Brain microvascular endothelial cell (primary cell): ENCODE data around the gene CNNM4.

ENCODE experiments used
- DNase-seq: peaks from one replicate; pipeline ENCODE4 v3.0.0-alpha.2; 2020
- H3K27ac ChIP-seq: fragments of 250-450 bp; sonication (Bioruptor Pico); 2 replicates; pipeline ENCODE4 v1.5.1; 2020; ENCODE audit warnings: mild to moderate bottlenecking, moderate library complexity
- H3K27me3 ChIP-seq: fragments of 250-450 bp; sonication (Bioruptor Pico); replicated peaks from 2 replicates; pipeline ENCODE4 v1.5.1; 2020; ENCODE audit warnings: mild to moderate bottlenecking
- H3K36me3 ChIP-seq: fragments of 250-450 bp; sonication (Bioruptor Pico); replicated peaks from 2 replicates; pipeline ENCODE4 v1.5.1; 2020; ENCODE audit warnings: mild to moderate bottlenecking
- H3K4me3 ChIP-seq: 2 replicates; pipeline ENCODE4 v1.5.1; 2011; ENCODE audit warnings: low read depth, mild to moderate bottlenecking, control low read depth, low read length, moderate library complexity
- in situ Hi-C: cut with HindIII; loops from 2 replicates; pipeline ENCODE4 v1.10.0; 2017; ENCODE audit warnings: low sequenced_read_pairs, low pct_ligation_motif_present
- TF ChIP-seq, protein P1 (sequence below): IDR thresholded peaks from 2 replicates; pipeline ENCODE4 v1.5.1; 2011; ENCODE audit warnings: low read depth, mild to moderate bottlenecking, moderate library complexity, low read length, control low read depth, inconsistent platforms; ENCODE audit errors: missing control alignments

Gene CNNM4

GRCh38 chr2:96760036-96760985 lies at the start of gene CNNM4:
CNNM4 (plus strand) TSS chr2:96760902; CDS start chr2:96761000, 98 bp downstream.
- Histone ChIP-seq H3K27me3 (no peaks in the 10 kb centered on the region), H3K4me3 (peak within 1 kb of the TSS; percentile 74), H3K27ac (no peak within 1 kb of the TSS), H3K36me3 (no peaks in the 10 kb centered on the region)
- in situ Hi-C loops: no loop called here
- TF ChIP-seq, protein P1, sequence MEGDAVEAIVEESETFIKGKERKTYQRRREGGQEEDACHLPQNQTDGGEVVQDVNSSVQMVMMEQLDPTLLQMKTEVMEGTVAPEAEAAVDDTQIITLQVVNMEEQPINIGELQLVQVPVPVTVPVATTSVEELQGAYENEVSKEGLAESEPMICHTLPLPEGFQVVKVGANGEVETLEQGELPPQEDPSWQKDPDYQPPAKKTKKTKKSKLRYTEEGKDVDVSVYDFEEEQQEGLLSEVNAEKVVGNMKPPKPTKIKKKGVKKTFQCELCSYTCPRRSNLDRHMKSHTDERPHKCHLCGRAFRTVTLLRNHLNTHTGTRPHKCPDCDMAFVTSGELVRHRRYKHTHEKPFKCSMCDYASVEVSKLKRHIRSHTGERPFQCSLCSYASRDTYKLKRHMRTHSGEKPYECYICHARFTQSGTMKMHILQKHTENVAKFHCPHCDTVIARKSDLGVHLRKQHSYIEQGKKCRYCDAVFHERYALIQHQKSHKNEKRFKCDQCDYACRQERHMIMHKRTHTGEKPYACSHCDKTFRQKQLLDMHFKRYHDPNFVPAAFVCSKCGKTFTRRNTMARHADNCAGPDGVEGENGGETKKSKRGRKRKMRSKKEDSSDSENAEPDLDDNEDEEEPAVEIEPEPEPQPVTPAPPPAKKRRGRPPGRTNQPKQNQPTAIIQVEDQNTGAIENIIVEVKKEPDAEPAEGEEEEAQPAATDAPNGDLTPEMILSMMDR: peak; percentile 20
- DNase-seq: peak; percentile 78

DNA sequence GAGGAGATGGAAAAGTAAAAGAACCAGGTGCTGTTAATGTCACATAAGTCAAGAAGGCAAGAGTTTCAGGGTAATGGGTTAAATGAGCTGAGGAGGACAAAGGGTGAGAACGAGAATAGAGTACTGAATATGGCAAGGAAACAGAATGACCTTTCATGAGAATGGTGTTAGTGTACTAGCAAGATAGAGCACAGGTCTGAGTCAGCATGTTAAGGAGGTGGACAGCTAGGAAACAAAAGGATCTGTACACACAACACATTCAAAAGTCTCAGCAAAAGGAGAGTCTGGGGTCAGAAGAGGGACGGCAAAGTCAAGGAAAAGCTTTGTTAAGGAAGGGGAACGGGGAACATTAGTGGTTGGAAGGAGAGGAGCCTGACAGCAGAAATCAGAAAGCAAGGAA lies 49.7 kb upstream of the CNNM4 start:
- no peak for DNase-seq
- H3K27ac ChIP-seq: no peak overlapping the region
- no peak overlapping the region for H3K4me3 ChIP-seq
- in situ Hi-C loops: no loop called here
- peaks cover 42% of the 10 kb centered on the region for H3K36me3 ChIP-seq
- TF ChIP-seq, protein P1: no peak
- H3K27me3 ChIP-seq: no peaks in the 10 kb centered on the region

- no peak overlapping the region for H3K27ac ChIP-seq
- H3K36me3 ChIP-seq: peaks cover 7% of the 10 kb centered on the region
- no peak overlapping the region for H3K4me3 ChIP-seq
- TF ChIP-seq, protein P1: no peak
- no peaks in the 10 kb centered on the region for H3K27me3 ChIP-seq
- DNase-seq: no peak
- in situ Hi-C loops: no loop called here
Observed at GRCh38 chr2:96715658-96716057, 45.0 kb upstream of the CNNM4 start.

GRCh38 chr2:96716388-96716787 lies 44.3 kb upstream of the CNNM4 start:
- Histone ChIP-seq H3K4me3 (no peak overlapping the region), H3K27me3 (no peaks in the 10 kb centered on the region), H3K36me3 (no peaks in the 10 kb centered on the region), H3K27ac (no peak overlapping the region)
- in situ Hi-C loops: no loop called here
- TF ChIP-seq, protein P1: no peak
- no peak for DNase-seq

GRCh38 chr2:96726131-96726530 lies 34.6 kb upstream of the CNNM4 start:
- in situ Hi-C loops: no loop called here
- Histone ChIP-seq H3K27ac (no peak overlapping the region), H3K27me3 (no peaks in the 10 kb centered on the region), H3K4me3 (no peak overlapping the region), H3K36me3 (peaks cover 19% of the 10 kb centered on the region)
- DNase-seq: no peak
- TF ChIP-seq, protein P1: no peak
